NT2/D1 (cell line): ENCODE data around the gene ZNF784.

Experiments used
- DNase-seq: peaks from one replicate; pipeline ENCODE4 v3.0.0-alpha.2; 2011; ENCODE audit warnings: low read depth, low spot score
- H3K27me3 ChIP-seq: 2 replicates; pipeline ENCODE4 v1.6.0; 2011; ENCODE audit warnings: mild to moderate bottlenecking; ENCODE audit not compliant: insufficient read length, insufficient read depth
- H3K36me3 ChIP-seq: 2 replicates; pipeline ENCODE4 v1.6.1; 2011; ENCODE audit warnings: mild to moderate bottlenecking, low read length, mixed read lengths; ENCODE audit not compliant: insufficient read depth, insufficient read length
- H3K4me1 ChIP-seq: 2 replicates; pipeline ENCODE4 v1.5.1; 2011; ENCODE audit not compliant: insufficient read depth, insufficient read length
- H3K4me3 ChIP-seq: 2 replicates; pipeline ENCODE4 v1.5.1; 2011; ENCODE audit warnings: low read depth; ENCODE audit not compliant: insufficient read length
- H3K9ac ChIP-seq: 2 replicates; pipeline ENCODE4 v1.6.0; 2011; ENCODE audit warnings: low read depth; ENCODE audit not compliant: insufficient read length
- H3K9me3 ChIP-seq: 2 replicates; pipeline ENCODE4 v1.5.1; 2011; ENCODE audit warnings: mild to moderate bottlenecking, low read length; ENCODE audit not compliant: insufficient read depth
- SUZ12 ChIP-seq: IDR thresholded peaks from 2 replicates; pipeline ENCODE4 v1.6.1; 2011; ENCODE audit not compliant: insufficient read length, insufficient read depth; ENCODE audit errors: extremely low read depth
- YY1 ChIP-seq: IDR thresholded peaks from 2 replicates; pipeline ENCODE4 v1.6.1; 2011; ENCODE audit not compliant: insufficient read length, insufficient read depth
- ZNF274 ChIP-seq: IDR thresholded peaks from 2 replicates; pipeline ENCODE4 v1.6.1; 2011; ENCODE audit warnings: mild to moderate bottlenecking, low read depth, low read length

Gene ZNF784

DNA sequence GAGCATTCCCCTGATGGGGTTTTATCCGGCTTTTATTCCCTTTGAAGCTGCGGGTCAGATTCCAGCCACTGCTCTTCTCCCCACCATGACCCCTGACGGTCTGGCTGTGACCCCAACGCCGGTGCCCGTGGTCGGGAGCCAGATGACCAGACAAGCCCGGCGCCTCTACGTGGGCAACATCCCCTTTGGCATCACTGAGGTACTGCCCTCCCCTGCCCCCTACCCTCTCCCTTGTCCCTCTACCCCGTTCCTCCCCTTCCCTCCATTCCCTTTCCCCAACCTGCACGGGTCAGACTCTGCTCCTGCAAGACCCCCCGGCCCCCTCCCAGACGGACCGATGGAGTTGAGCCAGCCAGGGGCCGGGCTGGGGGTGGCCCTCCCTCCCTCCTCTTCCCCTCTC, 36.6 kb upstream of the ZNF784 start:
- Histone ChIP-seq H3K4me1 (peaks cover 13% of the 10 kb centered on the region), H3K9me3 (no peaks in the 10 kb centered on the region), H3K36me3 (peaks cover 89% of the 10 kb centered on the region), H3K4me3 (no peak overlapping the region), H3K27me3 (no peaks in the 10 kb centered on the region), H3K9ac (no peak overlapping the region)
- DNase-seq = no peak
- TF ChIP-seq YY1 (no peak), SUZ12 (no peak), ZNF274 (no peak)

- Histone ChIP-seq H3K36me3 (peaks cover 91% of the 10 kb centered on the region), H3K4me1 (peaks cover 13% of the 10 kb centered on the region), H3K9me3 (no peaks in the 10 kb centered on the region), H3K4me3 (no peak overlapping the region), H3K27me3 (no peaks in the 10 kb centered on the region), H3K9ac (peak overlapping the region; percentile 32)
- no peak for TF ChIP-seq YY1
- DNase-seq = no peak
These were observed 36.0 kb upstream of the ZNF784 start for GRCh38 chr19:55660404-55660803.

- no peak for DNase-seq
- Histone ChIP-seq H3K9me3 (no peaks in the 10 kb centered on the region), H3K9ac (peak overlapping the region; percentile 32), H3K4me1 (peaks cover 13% of the 10 kb centered on the region), H3K27me3 (no peaks in the 10 kb centered on the region), H3K4me3 (no peak overlapping the region), H3K36me3 (peaks cover 88% of the 10 kb centered on the region)
- TF ChIP-seq YY1 (no peak), ZNF274 (no peak), SUZ12 (no peak)
These were observed 35.5 kb upstream of the ZNF784 start for GRCh38 chr19:55659822-55660221.

GRCh38 chr19:55658846-55659459, 34.6 kb upstream of the ZNF784 start:
- Histone ChIP-seq H3K27me3 (no peaks in the 10 kb centered on the region), H3K9ac (peak overlapping the region; percentile 32), H3K4me1 (peaks cover 13% of the 10 kb centered on the region), H3K9me3 (no peaks in the 10 kb centered on the region), H3K4me3 (no peak overlapping the region), H3K36me3 (peaks cover 81% of the 10 kb centered on the region)
- no peak for DNase-seq
- TF ChIP-seq ZNF274 (no peak), SUZ12 (no peak), YY1 (no peak)

DNA sequence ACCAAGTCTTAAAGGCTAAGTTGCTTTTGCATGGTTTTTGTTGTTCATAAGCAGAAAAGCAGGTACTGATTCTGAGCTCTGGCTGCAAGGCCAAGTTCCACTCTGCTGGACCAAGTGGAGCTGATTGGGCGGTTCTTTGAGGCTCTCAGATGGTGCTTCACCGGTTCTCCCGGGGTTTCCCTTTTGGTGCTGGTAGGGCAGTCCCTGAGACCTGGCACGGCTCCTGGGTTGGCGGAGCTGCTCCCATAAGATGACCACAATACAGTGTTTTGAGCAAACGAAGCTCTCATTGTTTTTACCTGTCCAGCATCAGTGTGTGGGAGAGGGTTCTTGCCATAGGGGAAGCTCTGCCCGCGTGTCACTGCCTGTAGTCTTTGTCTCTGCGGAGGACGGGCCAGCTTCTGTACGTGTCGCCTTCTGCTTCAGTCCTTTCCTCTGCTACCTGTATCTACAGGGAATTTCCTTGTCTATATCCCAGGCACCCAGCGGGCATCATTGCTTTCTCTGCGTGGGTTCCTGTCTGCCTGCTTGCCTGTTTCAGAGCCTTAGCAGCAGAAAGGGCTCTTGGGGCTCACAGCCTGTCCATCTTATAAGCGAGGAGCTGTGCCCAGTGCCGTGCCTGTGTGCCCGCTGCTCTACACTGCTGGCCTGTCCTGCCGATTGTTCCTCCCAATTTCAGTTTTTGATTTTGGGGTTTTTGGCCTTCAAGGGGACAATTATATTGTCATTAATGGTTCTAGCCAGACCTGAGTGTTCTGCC, 32.8 kb upstream of the ZNF784 start:
- H3K27me3 ChIP-seq = no peaks in the 10 kb centered on the region
- H3K9ac ChIP-seq = peak overlapping the region; percentile 98
- no peaks in the 10 kb centered on the region for H3K9me3 ChIP-seq
- DNase-seq = no peak
- peak overlapping the region; percentile 88 for H3K4me3 ChIP-seq
- H3K4me1 ChIP-seq = peaks cover 13% of the 10 kb centered on the region
- no peak for TF ChIP-seq ZNF274
- TF ChIP-seq YY1 = no peak
- no peak for TF ChIP-seq SUZ12
- H3K36me3 ChIP-seq = peaks cover 67% of the 10 kb centered on the region

DNA sequence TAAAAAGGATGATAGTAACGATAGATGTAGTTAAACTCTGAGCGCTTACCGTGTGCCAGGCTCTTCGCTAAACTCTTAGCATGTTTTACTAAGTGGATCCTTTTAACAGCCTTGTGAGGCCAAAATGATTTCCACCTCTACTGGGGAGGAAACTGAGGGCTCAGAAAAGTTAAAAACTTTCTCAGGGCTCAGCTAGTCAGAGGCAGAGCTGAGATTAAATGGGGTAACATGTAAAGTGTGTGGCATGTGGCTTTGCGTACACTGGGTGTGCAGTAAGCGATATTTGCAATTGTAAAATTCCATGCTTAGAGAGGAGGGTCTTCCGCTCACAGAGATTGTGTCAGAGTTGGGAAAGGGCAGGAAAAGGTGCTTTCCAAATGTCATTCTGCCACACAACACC, 32.2 kb upstream of the ZNF784 start:
- H3K9me3 ChIP-seq = no peaks in the 10 kb centered on the region
- peaks cover 13% of the 10 kb centered on the region for H3K4me1 ChIP-seq
- DNase-seq = no peak
- peak overlapping the region; percentile 98 for H3K9ac ChIP-seq
- no peak for TF ChIP-seq ZNF274
- no peaks in the 10 kb centered on the region for H3K27me3 ChIP-seq
- peaks cover 65% of the 10 kb centered on the region for H3K36me3 ChIP-seq
- peak overlapping the region; percentile 88 for H3K4me3 ChIP-seq

DNA sequence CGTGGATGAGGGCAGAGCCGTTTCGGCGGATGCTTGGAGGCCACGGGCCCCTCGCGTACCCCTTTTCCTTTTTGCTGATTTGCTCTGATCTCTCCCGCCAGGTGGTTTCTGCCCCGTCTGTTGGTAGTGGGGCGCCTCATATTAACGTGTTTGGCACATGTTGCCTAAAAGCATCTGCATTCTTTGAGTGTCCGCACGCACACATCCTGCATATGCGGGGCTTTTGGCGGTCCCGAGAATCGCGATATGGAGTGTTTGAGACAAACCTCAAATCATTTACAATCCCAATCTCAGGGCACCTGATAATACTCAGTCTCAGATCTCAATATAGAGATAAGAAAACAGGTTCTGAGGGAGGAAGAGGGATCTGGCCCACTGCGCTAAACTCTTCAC, 31.3 kb upstream of the ZNF784 start:
- Histone ChIP-seq H3K4me1 (peaks cover 13% of the 10 kb centered on the region), H3K36me3 (peaks cover 57% of the 10 kb centered on the region), H3K9ac (peak overlapping the region; percentile 98), H3K9me3 (no peaks in the 10 kb centered on the region), H3K4me3 (peak overlapping the region; percentile 88), H3K27me3 (no peaks in the 10 kb centered on the region)
- TF ChIP-seq ZNF274 (no peak), YY1 (no peak), SUZ12 (no peak)
- no peak for DNase-seq
